HG02610 (cell line): ENCODE measurements around the gene PYGB.
"Not testable (repeated sequence)": the region's sequence is repeated elsewhere in the genome, so short reads cannot be mapped to it uniquely, and the experiment has no call there.

Experiments used
- ATAC-seq: cut with Tn5 transposase; IDR thresholded peaks from one replicate; pipeline ENCODE4 v1.9.1; 2021; ENCODE audit warnings: mild to moderate bottlenecking, moderate library complexity; ENCODE audit not compliant: unreplicated experiment

The PYGB gene

DNA sequence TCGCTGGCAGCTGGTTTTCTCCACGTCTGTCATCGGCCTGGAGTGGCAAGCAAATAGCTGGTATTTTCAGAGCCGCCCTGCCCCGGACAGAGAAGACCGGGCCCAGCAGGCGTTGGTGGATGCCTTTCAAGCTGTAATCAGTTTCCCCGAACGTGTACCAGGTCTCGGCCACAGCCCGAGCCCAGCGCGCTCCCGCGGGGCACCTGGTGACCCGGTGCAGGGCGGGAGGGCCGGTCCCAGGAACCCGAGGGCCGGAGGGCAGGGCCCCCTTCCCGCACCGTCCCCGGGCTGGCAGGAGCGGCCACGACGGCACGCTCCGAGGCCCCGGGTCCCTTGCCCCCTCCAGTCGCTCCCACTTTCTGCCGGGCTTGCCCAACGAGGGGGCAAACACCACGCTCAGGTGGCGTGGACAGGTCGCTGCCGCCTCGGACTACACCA lies 348 bp upstream of the PYGB start:
- ATAC-seq = peak; percentile 21

DNA sequence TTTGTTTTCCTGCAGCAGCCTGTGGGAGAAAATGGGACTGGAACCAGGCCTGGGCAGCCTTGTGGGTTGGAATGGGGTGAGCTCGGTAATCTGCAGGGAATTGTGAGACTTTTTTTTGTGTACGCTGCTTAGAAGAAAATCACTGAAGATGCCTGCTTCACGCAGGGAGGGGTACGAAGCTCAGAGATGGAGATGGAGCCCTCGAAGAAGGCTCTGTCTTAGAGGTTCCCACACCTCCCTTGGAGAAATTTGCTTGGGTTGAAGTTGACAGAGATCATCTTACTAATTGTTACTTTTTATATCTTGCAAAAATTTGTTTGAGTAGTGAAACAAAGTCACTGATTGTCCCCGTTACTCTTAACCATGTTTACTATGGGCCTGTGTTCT lies 894 bp downstream of the PYGB start:
- peak; percentile 1 for ATAC-seq

DNA sequence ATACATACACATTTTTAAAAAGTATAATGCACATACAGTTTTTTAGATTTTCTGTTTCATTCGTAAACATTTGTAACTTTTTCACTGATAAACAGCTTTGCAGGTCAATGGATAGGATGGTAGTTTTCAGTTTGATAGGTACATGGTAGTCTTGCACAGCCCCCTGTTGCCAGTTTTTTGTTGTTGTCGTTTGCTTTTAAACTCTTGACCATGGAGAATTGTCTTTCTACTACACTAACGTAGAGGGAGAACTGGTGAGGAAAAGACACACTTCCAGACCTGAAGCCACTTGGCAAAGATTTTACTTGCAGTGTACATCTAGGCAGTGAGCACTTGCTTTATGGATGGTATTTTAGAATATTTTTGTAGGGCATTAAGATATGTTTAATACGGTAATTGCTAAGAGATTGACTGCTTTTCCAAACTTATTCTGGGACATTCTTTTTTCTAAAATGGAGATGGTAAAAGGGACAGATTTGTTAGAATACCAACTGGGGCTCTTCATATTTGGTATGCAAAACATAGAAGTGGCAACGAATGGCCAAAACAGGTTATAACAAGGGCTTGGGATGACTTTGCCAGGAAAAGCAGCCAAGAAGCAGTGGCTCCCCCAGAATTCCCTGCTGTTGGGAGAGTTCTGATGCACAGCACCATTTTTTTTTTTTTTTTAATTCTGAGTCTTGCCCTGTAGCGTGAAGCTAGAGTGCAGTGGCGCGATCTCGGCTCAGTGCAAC lies 1.5 kb downstream of the PYGB start:
- no peak for ATAC-seq

DNA sequence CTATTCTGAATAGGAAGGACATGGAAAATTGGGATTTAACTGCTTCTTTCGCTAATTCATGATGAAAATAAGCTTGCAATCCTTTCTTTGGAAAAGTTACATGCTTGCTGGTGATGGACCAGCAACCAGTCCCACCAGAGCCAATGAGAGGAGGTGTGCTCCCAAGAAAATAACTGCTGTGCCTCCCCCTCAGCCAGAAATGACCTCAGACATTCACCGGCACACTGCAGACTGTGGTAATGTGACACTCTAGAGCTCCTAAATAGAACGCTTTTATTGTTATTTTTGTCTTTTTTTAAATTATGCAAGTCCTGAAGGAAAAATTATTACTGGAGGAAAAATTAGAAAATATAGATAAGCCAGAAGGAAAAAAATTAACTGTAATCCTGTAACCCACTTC lies 2.6 kb downstream of the PYGB start:
- ATAC-seq = no peak

DNA sequence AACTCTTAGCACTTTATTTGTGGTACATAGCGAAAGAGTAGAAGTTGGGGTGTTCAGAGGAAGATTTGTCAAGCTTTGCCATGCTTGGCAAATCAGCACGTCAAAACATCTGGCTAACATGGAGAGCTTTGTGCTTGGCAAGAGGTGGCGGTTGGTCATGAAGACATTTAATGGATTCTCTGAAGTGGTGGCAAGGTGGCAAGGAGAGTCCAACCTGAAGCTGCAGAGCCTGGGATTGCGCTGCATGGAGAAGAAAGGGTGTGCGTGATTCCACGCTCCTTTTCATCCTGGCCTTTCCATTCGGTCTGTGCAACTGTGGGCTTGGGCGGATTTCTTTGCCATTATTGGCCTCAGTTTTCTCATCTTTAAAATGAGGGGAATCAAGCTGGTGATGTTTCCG lies 3.1 kb downstream of the PYGB start:
- no peak for ATAC-seq

DNA sequence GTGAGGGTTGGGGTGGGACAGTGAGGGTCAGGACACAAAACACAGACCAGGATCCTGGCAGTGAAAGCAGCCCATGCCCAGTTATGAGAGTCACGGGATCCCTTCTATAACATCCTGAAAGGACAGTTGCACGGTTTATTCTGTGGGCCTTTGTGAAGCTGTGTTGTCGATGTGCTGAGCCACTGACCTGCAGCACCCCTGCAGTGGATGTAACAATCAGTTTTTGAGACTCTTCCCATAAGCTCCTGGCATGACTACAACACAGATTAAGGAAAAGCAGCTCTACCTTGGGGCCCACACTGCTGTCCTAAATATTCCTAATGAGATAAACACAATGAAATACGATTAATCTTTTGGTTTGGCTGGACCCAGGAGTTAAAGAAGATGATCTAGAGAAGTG lies 3.7 kb downstream of the PYGB start:
- no peak for ATAC-seq

DNA sequence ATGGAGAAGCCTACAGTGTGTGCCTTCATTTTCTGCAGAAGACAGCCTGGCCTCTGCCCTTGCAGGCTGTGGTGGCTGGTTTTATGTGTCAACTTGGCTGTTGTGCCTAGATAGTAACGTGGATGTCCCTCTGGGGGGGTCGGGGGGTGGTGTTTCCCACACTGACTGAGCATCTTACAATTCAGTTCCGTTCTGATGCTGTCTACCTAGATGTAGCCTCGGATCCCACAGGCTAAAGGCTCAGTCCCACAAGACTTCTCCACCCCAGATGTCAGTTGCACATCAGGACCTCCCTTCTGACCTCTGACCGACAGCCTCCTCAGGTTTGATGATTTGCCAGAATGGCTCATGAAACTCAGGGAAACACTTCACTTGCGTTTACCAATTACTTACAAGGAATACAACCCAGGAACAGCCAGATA lies 4.4 kb downstream of the PYGB start:
- no peak for ATAC-seq

DNA sequence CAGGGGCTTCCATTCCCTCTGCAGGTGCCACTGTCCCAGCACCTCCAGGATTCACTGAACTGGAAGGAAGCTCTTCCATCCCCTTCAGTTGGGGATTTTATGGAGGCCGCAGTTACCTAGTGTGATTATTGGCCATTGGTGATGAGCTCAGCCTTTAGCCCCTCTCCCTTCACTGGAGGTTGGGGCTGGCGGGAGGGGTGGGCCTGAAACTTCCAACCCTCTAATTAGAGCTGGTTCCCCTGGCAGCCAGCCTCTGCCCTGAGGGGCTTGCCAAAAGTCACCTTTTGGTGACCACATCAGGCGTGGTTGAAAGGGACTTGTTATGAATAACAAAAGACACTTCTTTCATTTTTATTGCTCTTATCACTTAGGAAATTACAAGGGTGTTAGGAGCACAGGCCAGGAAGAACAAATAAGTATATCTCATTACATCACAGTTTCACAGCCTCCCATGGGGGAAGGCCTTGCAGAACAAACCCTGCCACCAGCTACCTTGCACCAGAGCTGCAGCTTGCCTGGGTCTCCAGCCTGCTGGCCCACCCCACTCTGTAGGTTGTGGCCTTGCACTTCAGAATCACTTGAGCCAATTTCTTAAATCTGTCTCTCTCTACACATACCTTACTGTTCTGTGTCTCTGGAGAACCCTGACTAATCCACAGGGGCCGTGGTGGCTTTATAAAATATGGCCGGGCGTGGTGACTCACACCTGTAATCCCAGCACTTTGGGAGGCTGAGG lies 5.0 kb downstream of the PYGB start:
- ATAC-seq = no peak

DNA sequence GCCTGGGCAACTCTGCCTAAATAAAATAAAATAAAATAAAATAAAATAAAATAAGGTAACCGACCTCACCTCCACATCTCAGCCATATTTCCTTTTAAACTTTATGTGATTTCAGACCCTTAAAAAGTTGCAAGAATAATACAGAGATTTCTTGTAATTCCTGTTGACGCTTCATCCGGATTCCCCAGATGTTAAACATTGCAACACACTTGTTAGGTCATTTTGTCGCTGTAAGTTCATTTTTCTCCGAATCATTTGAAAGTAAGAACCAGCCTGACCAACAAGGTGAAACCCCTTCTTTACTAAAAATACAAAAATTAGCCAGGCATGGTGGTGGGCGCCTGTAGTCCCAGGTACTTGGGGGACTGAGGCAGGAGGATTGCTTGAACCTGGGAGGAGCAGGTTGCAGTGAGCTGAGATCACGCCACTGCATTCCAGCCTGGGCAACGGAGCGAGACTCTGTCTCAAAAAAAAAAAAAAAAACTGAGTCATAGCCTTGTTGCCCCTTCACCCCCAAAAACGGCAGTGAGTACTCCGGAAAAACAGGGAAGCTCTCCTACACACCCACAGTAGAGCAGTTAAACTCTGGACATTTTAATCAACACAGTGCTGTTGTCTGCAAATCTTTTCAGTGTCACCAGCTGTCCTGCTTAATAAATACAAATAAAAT lies 5.9 kb downstream of the PYGB start:
- no peak for ATAC-seq

DNA sequence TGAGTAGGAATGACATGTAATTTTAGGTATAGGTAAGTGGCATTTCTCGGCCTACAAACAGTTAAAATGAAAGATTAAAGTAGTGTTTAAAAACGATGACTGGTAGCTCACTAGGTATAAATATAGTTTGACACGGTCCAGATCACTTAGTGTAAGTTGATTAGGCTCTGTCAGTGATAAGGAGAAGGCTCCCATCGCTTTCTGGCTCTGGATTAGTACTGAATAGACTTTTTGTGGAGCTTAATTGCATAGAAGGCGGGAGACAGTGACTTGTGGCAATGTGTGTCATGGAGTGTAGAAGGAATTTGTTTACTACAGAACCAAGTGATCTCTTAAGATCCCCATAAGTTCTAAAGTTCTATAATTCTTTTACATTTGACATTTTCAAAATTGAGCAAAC lies 6.7 kb downstream of the PYGB start:
- no peak for ATAC-seq

DNA sequence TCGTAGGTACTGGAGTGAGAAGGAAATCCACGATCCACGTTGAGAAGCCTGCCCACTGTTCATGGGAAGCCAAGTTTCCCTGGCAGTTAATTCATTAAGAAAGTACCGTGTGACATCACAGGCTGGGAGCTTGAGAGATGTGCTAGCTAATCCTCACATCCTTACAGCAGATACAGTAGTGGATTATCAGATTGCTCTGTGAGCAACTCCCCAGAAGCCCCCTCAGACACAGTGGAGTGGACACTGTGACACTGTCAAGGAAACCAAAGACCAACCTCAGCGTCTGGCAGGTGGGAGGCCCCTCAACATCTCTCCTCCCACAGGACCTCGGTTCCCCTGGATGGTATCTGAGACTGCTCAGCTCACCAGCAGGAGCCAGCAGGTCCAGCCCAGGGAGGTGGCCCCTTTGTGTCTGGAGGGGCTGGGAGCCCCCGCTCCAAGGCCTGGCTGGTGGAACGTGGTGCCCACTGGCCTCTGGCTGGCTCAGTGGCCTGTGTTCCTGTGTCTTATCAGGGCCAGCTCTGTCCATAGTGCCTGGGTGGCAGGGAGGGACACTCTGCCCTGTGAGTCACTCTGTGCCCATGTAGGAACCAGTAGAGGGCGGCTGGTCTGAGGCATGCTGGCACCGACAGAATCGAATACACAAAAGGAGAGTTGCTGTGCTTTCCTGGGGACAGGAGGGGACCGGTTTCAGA lies 7.2 kb downstream of the PYGB start:
- ATAC-seq = no peak

DNA sequence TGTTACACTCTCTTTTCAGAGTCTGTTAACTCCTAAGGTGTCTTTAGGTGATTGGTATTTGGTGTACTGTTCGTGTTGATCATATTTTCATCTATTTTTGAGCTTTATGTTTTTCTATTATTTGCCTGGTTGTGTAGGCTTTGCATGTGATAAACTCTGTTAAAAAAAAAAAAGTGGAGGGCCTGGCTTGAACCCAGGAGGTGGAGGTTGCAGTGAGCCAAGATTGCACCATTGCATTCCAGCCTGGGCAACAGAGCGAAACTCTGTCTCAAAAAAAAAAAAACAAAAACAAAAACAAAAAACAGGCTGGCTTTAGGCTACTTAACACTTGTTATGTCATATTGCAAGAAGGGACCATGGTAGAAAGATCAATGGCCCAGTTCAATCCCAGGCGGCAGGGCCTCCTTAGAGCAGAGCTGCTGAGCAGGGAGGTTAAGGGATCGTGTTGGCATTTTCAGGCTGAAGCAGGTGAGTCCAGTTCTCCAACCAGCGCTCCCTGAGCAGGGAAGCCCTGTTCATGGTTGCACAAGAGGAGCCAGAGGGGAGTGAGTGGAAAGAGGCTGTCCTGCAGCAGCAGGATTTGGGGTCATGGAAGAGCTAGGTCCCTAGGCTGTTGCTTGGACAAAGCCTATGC lies 8.5 kb downstream of the PYGB start:
- no peak for ATAC-seq

DNA sequence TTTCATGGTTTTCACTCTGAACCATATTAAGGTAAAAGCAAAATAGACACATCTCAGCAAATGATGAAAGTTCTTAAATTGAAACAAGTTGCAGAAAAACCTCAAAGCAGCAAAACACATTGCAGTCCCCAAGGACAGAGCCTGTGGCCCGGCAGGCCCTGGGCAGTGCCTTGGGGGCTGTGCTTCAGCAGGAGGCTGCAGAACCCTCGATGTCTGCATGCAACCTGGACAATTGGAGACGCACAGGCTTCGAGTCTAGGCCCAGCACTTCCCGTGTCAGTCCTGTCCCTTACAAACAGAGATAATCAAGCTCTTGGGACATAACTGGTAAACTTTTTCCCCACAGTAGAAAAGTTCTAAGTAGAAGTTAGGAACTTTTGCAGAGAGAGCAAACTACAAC lies 9.2 kb downstream of the PYGB start:
- no peak for ATAC-seq

DNA sequence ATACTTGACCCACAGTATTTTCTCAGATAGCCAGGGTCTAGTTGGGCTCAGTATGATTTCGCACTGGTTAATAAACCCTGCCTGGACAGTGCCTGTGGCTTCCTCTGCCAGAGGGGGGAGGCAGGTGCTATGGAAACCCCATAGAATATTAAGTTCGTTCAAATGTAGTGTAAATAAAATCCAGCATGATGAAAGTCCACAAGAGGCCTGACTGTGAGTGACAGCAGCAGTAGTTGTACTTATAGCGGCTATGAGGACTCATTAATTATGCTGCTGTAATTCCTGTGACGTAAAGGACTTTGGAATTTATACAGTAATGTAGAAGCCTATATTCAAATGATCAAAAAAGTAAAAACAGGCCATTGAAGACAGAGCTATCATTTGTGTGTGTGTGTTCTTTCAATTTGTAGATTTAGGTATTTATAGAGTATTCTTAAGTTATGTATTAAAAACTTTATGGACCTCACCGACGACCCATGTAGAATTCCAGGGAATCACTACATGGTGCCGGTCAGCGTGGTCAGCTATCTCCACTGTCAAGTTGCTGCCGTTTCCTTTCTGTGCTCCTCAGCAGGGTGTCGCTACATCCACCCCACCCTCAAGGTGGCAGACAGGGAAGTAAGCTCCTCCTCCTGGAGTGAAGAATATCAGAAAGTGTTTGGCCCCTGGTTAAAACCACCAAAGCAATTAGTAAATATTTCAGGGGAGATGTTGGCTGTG lies 10.0 kb downstream of the PYGB start:
- no peak for ATAC-seq

DNA sequence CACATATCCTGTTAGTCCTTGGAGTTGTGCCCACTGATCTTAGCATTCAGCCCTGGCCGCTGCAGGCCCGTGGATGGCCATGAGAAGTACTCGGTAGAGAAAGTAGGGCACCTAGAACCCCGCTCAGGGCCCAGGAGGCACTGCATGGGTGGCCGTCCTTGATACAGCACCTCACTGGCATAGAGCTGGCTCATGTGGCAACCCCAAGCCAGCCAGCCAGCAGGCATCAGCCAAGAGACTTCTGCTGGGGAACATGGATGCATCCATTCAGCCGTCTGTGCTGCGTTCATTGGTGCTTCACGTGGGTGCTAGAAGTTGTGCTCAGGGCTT lies 10.6 kb downstream of the PYGB start:
- ATAC-seq = no peak

DNA sequence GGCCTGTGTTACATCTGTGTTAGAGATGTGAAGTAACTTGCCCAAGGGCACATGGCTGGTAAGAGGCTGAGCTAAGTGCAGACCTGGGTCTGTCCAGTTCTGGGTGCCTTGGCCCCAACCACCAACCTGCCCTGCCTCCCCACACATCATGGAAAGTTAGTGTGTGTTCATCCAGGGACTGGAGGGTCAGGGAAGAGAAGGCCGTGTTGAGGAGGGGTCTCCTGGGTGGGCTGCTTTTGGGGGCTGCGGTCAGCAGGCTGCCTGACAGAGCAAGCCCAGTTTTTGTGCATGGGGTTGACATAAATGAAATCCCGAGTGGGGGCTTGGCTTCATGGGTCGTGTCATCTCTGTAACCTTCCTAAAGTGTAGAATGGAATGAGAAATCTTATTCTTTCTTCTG lies 10.9 kb downstream of the PYGB start:
- no peak for ATAC-seq

DNA sequence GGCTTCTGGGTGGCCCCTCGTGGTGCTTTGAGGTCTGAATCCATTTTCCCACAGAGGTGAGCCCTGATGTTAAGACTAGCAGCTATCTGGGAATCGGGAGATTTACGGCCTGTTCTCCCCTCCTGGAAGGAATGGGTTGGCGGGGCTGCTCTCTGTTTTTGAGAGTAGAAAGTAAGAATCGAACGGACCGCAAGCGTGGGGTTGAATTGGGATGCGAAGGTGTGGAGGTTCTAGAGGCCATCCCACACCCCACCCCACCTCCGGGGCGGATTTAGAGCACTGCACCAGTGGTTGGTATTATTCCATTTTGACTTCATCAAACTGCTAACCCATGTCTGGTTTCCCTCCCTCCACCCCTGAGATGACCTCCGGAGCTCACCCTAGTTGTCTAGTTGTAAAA lies 11.5 kb downstream of the PYGB start:
- no peak for ATAC-seq

DNA sequence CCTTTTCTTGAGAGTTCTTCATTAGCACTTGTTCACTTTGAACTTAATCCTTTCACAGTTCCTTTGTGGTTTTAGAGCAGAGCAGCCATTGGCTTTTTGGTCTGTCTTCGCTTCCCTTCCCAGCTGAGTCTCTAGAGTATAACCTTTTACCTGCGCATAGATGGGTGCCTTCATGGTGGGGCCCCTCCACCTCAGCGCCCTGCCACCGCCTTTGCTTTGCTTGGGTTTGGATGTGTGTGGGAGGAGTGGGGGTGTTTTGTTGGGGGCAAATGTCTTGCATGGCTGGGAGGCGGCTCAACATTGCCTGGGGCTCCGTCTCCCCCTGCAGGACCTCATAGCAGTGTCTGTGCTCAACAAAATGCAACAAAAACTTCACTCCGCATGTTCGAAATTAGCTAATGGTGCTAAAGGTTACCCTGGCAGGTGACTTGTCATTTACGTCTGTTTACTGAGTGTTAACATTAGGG lies 11.9 kb downstream of the PYGB start:
- no peak for ATAC-seq

DNA sequence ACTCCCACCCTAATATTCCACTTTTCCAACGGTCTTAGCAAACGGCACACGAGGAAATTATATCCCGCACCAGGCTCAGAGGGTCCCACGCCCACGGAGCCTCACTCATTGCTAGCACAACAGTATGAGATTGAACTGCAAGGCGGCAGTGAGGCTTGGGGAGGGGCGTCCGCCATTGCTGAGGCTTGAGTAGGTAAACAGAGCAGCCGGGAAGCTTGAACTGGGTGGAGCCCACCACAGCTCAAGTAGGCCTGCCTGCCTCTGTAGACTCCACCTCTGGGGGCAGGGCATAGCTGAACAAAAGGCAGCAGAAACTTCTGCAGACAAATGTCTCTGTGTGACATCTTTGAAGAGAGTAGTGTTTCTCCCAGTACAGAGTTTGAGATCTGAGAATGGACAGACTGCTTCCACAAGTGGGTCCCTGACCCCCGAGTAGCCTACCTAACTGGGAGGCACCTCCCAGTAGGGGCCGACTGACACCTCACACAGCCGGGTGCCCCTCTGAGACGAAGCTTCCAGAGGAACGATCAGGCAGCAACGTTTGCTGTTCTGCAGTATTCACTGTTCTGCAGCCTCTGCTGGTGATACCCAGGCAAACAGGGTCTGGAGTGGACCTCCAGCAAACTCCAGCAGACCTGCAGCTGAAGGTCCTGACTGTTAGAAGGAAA lies 13.0 kb downstream of the PYGB start:
- ATAC-seq = not testable (repeated sequence)
